ENCODE data around the gene TMC7. TPM values are rescaled to one million over a fixed set of nuclear protein-coding genes. Genes with fewer than 3 reads are reported as not detected.

The TMC7 gene
- total and polyA plus RNA-seq, 2 experiments from 2014 or later, result 1.7 to 2.4 TPM

DNA sequence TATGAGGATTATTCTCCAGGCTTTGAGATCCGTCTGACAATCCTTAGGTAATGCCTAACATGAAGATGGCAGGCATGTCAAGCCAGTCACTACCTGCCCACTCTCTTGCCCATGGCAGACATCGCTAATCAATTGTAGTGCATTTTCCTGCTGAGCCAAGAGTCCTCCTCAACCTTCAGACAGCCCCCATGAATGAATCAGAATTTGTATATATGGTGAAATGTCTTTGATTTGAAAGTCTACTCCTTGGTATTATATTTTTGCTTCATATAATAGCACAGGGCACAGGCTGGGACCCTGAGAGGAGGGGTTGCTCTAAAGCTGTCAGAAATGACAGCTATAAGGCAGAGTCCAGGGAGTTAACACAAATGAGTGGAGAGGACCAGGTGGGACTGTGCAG lies 56.7 kb downstream of the TMC7 start:
- Mint-ChIP-seq H3K4me3 (no peak overlapping the region), H3K27me3 (ENCODE audit: insufficient read depth, low read depth, poor library complexity) (no peaks in the 10 kb centered on the region), H3K27ac (no peak overlapping the region), H3K9me3 (peaks cover 11% of the 10 kb centered on the region), H3K4me1 (no peaks in the 10 kb centered on the region), H3K36me3 (ENCODE audit: low read depth) (peaks cover 4% of the 10 kb centered on the region; the same call in 2 of the 3 replicates)
- H3K36me3 ChIP-seq (ENCODE audit: insufficient read depth), result peaks cover 5% of the 10 kb centered on the region; the same call in 1 of the 2 replicates
- H3K79me2 ChIP-seq (replicated peaks; ENCODE audit: insufficient read depth), result no peaks in the 10 kb centered on the region
- H3F3A ChIP-seq (replicated peaks; ENCODE audit: low read depth), result no peaks in the 10 kb centered on the region
- H3K4me3 ChIP-seq, result no peak overlapping the region
- TF ChIP-seq CTCF (conservative IDR thresholded peaks at IDR 0.05; ENCODE audit: low read depth in 2 of 2), result no peak
- TF ChIP-seq, protein P1, sequence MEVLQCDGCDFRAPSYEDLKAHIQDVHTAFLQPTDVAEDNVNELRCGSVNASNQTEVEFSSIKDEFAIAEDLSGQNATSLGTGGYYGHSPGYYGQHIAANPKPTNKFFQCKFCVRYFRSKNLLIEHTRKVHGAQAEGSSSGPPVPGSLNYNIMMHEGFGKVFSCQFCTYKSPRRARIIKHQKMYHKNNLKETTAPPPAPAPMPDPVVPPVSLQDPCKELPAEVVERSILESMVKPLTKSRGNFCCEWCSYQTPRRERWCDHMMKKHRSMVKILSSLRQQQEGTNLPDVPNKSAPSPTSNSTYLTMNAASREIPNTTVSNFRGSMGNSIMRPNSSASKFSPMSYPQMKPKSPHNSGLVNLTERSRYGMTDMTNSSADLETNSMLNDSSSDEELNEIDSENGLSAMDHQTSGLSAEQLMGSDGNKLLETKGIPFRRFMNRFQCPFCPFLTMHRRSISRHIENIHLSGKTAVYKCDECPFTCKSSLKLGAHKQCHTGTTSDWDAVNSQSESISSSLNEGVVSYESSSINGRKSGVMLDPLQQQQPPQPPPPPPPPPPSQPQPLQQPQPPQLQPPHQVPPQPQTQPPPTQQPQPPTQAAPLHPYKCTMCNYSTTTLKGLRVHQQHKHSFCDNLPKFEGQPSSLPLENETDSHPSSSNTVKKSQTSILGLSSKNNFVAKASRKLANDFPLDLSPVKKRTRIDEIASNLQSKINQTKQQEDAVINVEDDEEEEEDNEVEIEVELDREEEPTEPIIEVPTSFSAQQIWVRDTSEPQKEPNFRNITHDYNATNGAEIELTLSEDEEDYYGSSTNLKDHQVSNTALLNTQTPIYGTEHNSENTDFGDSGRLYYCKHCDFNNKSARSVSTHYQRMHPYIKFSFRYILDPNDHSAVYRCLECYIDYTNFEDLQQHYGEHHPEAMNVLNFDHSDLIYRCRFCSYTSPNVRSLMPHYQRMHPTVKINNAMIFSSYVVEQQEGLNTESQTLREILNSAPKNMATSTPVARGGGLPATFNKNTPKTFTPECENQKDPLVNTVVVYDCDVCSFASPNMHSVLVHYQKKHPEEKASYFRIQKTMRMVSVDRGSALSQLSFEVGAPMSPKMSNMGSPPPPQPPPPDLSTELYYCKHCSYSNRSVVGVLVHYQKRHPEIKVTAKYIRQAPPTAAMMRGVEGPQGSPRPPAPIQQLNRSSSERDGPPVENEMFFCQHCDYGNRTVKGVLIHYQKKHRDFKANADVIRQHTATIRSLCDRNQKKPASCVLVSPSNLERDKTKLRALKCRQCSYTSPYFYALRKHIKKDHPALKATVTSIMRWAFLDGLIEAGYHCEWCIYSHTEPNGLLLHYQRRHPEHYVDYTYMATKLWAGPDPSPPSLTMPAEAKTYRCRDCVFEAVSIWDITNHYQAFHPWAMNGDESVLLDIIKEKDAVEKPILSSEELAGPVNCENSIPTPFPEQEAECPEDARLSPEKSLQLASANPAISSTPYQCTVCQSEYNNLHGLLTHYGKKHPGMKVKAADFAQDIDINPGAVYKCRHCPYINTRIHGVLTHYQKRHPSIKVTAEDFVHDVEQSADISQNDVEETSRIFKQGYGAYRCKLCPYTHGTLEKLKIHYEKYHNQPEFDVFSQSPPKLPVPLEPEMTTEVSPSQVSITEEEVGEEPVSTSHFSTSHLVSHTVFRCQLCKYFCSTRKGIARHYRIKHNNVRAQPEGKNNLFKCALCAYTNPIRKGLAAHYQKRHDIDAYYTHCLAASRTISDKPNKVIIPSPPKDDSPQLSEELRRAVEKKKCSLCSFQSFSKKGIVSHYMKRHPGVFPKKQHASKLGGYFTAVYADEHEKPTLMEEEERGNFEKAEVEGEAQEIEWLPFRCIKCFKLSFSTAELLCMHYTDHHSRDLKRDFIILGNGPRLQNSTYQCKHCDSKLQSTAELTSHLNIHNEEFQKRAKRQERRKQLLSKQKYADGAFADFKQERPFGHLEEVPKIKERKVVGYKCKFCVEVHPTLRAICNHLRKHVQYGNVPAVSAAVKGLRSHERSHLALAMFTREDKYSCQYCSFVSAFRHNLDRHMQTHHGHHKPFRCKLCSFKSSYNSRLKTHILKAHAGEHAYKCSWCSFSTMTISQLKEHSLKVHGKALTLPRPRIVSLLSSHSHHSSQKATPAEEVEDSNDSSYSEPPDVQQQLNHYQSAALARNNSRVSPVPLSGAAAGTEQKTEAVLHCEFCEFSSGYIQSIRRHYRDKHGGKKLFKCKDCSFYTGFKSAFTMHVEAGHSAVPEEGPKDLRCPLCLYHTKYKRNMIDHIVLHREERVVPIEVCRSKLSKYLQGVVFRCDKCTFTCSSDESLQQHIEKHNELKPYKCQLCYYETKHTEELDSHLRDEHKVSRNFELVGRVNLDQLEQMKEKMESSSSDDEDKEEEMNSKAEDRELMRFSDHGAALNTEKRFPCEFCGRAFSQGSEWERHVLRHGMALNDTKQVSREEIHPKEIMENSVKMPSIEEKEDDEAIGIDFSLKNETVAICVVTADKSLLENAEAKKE (CRISPR knock-in tag; IDR thresholded peaks at IDR 0.05), result no peak
- no peak for TF ChIP-seq CREB1 (CRISPR knock-in tag; IDR thresholded peaks at IDR 0.05; ENCODE audit: low read depth)
- no peak for TF ChIP-seq ZNF114 (CRISPR knock-in tag; IDR thresholded peaks at IDR 0.05)
- no peaks in the 10 kb centered on the region for H3K4me1 ChIP-seq (ENCODE audit: insufficient read depth)
- no peaks in the 10 kb centered on the region for H3K27me3 ChIP-seq (ENCODE audit: insufficient read depth)
- DNase-seq (ENCODE audit: low spot score) (no peak), ATAC-seq (no peak)
- no peak overlapping the region for H3K27ac ChIP-seq (ENCODE audit: low read depth)
- H2AFZ ChIP-seq, result no peak overlapping the region
- H4K20me1 ChIP-seq (replicated peaks; ENCODE audit: insufficient read depth), result no peaks in the 10 kb centered on the region
- H3K4me2 ChIP-seq, result no peak overlapping the region
- no peaks in the 10 kb centered on the region for H3K9me2 ChIP-seq (ENCODE audit: insufficient read depth)

DNA sequence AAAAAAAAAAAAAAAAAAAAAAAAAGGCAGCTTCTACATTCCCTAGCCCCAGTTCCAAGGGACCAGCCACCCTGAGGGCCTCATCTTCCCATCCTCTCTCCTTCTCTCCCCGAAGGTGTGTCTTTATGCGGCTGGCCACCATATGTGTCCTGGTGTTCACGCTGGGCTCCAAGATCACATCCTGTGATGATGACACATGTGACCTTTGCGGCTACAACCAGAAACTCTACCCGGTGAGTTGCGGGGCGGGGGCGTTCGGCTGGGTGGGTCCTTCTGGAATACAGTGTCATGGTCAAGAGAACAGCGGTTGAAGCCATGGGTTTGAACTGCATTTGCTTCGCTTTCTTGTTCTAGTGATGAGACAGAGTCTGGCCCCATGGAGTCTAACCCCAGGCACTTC lies 61.0 kb downstream of the TMC7 start:
- Histone ChIP-seq H3K27ac (ENCODE audit: low read depth) (no peak overlapping the region), H4K20me1 (replicated peaks; ENCODE audit: insufficient read depth) (no peaks in the 10 kb centered on the region), H3K4me2 (no peak overlapping the region), H3K9me2 (ENCODE audit: insufficient read depth) (no peaks in the 10 kb centered on the region), H3K36me3 (ENCODE audit: insufficient read depth) (no peaks in the 10 kb centered on the region), H3K79me2 (replicated peaks; ENCODE audit: insufficient read depth) (no peaks in the 10 kb centered on the region), H3K4me1 (ENCODE audit: insufficient read depth) (no peaks in the 10 kb centered on the region), H3K4me3 (no peak overlapping the region), H3K27me3 (ENCODE audit: insufficient read depth) (no peaks in the 10 kb centered on the region), H2AFZ (no peak overlapping the region), H3F3A (replicated peaks; ENCODE audit: low read depth) (no peaks in the 10 kb centered on the region)
- ATAC-seq (no peak), DNase-seq (ENCODE audit: low spot score) (no peak)
- Mint-ChIP-seq H3K9me3 (no peaks in the 10 kb centered on the region; the same call in 2 of the 3 replicates), H3K4me1 (no peaks in the 10 kb centered on the region), H3K4me3 (no peak overlapping the region), H3K27me3 (ENCODE audit: insufficient read depth, low read depth, poor library complexity) (no peaks in the 10 kb centered on the region), H3K27ac (no peak overlapping the region), H3K36me3 (ENCODE audit: low read depth) (peaks cover 7% of the 10 kb centered on the region)
- TF ChIP-seq JUNB (IDR thresholded peaks at IDR 0.05; ENCODE audit: unreplicated experiment) (no peak), EZH2 (IDR thresholded peaks at IDR 0.05; ENCODE audit: low read depth, unreplicated experiment) (no peak), STAT1 (IDR thresholded peaks at IDR 0.05; ENCODE audit: unreplicated experiment) (no peak), ZNF114 (CRISPR knock-in tag; IDR thresholded peaks at IDR 0.05) (no peak), POLR2AphosphoS5 (IDR thresholded peaks at IDR 0.05; ENCODE audit: low read depth) (no peak)
- TF ChIP-seq, protein P2, sequence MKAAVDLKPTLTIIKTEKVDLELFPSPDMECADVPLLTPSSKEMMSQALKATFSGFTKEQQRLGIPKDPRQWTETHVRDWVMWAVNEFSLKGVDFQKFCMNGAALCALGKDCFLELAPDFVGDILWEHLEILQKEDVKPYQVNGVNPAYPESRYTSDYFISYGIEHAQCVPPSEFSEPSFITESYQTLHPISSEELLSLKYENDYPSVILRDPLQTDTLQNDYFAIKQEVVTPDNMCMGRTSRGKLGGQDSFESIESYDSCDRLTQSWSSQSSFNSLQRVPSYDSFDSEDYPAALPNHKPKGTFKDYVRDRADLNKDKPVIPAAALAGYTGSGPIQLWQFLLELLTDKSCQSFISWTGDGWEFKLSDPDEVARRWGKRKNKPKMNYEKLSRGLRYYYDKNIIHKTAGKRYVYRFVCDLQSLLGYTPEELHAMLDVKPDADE (IDR thresholded peaks at IDR 0.05), result no peak

Measured in GM23338 (cell line).